H1 (cell line): ENCODE data around the gene CCDC33.

ENCODE experiments used
- EGR1 ChIP-seq: IDR thresholded peaks from 2 replicates; pipeline ENCODE4 v1.6.1; 2011; ENCODE audit warnings: low read depth, low read length, borderline replicate concordance
- EP300 ChIP-seq, 2 experiments: IDR thresholded peaks; 1 replicate in 1 of 2; 2 replicates in 1 of 2; pipeline ENCODE4 v1.6.1; 2011 to 2012; ENCODE audit warnings: low read depth in 2 of 2, low read length in 2 of 2, mild to moderate bottlenecking in 2 of 2, borderline replicate concordance in 1 of 2, inconsistent platforms in 1 of 2, moderate library complexity in 1 of 2
- EZH2 ChIP-seq: fragments of 200-600 bp; sonication (generic); IDR thresholded peaks from 2 replicates; pipeline ENCODE4 v1.7.1; 2012; ENCODE audit warnings: low read depth, mild to moderate bottlenecking, moderate library complexity, low read length, inconsistent platforms; ENCODE audit not compliant: severe bottlenecking
- FOSL1 ChIP-seq: IDR thresholded peaks from 2 replicates; pipeline ENCODE4 v1.6.1; 2011; ENCODE audit warnings: mild to moderate bottlenecking, low read depth, low read length, moderate library complexity; ENCODE audit not compliant: insufficient read depth
- GTF2F1 ChIP-seq: IDR thresholded peaks from 2 replicates; pipeline ENCODE4 v1.6.1; 2012; ENCODE audit warnings: low read depth, low read length, improper control_type of control experiment, borderline replicate concordance
- KDM5A ChIP-seq: fragments of 200-600 bp; IDR thresholded peaks from 2 replicates; pipeline ENCODE4 v1.7.1; 2012; ENCODE audit warnings: mild to moderate bottlenecking, low read length, inconsistent platforms, mixed read lengths
- POLR2A ChIP-seq, 2 experiments: IDR thresholded peaks; 1 replicate in 1 of 2; 2 replicates in 1 of 2; pipeline ENCODE4 v1.6.1; 2011; ENCODE audit warnings: low read depth in 2 of 2, low read length in 2 of 2, mild to moderate bottlenecking in 2 of 2; ENCODE audit errors: control extremely low read depth in 1 of 2
- YY1 ChIP-seq: IDR thresholded peaks from 2 replicates; pipeline ENCODE4 v1.6.1; 2011; ENCODE audit warnings: low read depth, mild to moderate bottlenecking, low read length
- TF ChIP-seq, protein P1 (sequence below), 3 experiments: IDR thresholded peaks; 1 replicate in 2 of 3; 2 replicates in 1 of 3; pipeline versions ENCODE4 v1.5.1 to v1.6.1; 2011; ENCODE audit warnings: low read length in 3 of 3, mild to moderate bottlenecking in 3 of 3, inconsistent platforms in 2 of 3, low read depth in 1 of 3, moderate library complexity in 1 of 3; ENCODE audit not compliant: insufficient read depth in 1 of 3; ENCODE audit errors: control extremely low read depth in 1 of 3

DNA sequence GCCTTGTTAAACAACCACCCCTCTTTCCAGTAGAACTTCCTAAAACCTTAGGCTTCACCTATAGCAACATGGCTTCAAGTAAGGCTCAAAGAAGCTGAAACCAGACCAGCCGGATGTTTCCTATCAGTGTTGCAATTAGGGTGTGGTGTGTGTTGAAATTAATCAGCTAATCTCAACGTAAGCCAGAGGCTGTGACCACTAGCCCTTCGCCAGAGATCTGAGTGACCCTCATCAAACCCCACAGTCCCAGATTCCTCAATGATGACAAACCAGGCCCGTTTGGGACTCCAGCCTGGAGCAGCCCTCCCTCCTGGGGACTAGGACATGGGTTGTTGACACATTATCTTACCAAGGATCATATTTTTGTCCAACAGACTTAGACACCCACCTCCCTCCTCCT lies 104.0 kb downstream of the CCDC33 start:
- no peak for TF ChIP-seq EGR1
- no peak for TF ChIP-seq FOSL1
- TF ChIP-seq, protein P1, sequence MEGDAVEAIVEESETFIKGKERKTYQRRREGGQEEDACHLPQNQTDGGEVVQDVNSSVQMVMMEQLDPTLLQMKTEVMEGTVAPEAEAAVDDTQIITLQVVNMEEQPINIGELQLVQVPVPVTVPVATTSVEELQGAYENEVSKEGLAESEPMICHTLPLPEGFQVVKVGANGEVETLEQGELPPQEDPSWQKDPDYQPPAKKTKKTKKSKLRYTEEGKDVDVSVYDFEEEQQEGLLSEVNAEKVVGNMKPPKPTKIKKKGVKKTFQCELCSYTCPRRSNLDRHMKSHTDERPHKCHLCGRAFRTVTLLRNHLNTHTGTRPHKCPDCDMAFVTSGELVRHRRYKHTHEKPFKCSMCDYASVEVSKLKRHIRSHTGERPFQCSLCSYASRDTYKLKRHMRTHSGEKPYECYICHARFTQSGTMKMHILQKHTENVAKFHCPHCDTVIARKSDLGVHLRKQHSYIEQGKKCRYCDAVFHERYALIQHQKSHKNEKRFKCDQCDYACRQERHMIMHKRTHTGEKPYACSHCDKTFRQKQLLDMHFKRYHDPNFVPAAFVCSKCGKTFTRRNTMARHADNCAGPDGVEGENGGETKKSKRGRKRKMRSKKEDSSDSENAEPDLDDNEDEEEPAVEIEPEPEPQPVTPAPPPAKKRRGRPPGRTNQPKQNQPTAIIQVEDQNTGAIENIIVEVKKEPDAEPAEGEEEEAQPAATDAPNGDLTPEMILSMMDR (IDR thresholded peaks at IDR 0.05; ENCODE audit: control extremely low read depth in 1 of 3, insufficient read depth in 1 of 3, low read depth in 1 of 3, low read length in 3 of 3): no peak
- TF ChIP-seq EP300 (IDR thresholded peaks at IDR 0.05; ENCODE audit: borderline replicate concordance in 1 of 2, low read depth in 2 of 2, low read length in 2 of 2): no peak
- TF ChIP-seq KDM5A: no peak
- no peak for TF ChIP-seq EZH2
- TF ChIP-seq POLR2A (IDR thresholded peaks at IDR 0.05; ENCODE audit: control extremely low read depth in 1 of 2, low read depth in 2 of 2, low read length in 2 of 2): no peak
- no peak for TF ChIP-seq GTF2F1
- TF ChIP-seq YY1: no peak
